GM12878 (cell line): Measurements from ENCODE around the gene PHF1. TPM values are rescaled to one million over a fixed set of nuclear protein-coding genes. Genes with fewer than 3 reads are reported as not detected.

ENCODE experiments used
- BHLHE40 ChIP-seq, 2 experiments: fragments of 450-650 bp in 1 of 2; IDR thresholded peaks; 2 replicates each; pipeline ENCODE4 v1.6.1; 2011 to 2017; ENCODE audit warnings: low read depth in 2 of 2, borderline replicate concordance in 1 of 2, improper control_type of control experiment in 1 of 2, low read length in 1 of 2, mild to moderate bottlenecking in 1 of 2
- CHD4 ChIP-seq: fragments of 200-600 bp; sonication (generic); IDR thresholded peaks from 2 replicates; pipeline ENCODE4 v1.6.1; 2016; ENCODE audit warnings: mild to moderate bottlenecking
- IKZF1 ChIP-seq: fragments of 450-650 bp; conservative IDR thresholded peaks from 2 replicates; pipeline ENCODE4 v1.6.1; 2017; ENCODE audit warnings: antibody characterized with exemption, mild to moderate bottlenecking
- MEF2A ChIP-seq: IDR thresholded peaks from 2 replicates; pipeline ENCODE4 v1.6.1; 2011; ENCODE audit warnings: low read depth, mild to moderate bottlenecking, low read length, moderate library complexity; ENCODE audit not compliant: insufficient read depth
- NBN ChIP-seq: fragments of 450-650 bp; IDR thresholded peaks from 2 replicates; pipeline ENCODE4 v1.6.1; 2016
- NR2C1 ChIP-seq: fragments of 450-650 bp; IDR thresholded peaks from 2 replicates; pipeline ENCODE4 v1.6.1; 2017; ENCODE audit warnings: antibody characterized with exemption, mild to moderate bottlenecking, moderate library complexity
- RAD21 ChIP-seq: IDR thresholded peaks from 2 replicates; pipeline ENCODE4 v1.6.1; 2011; ENCODE audit warnings: mild to moderate bottlenecking, low read depth, low read length, moderate library complexity; ENCODE audit not compliant: insufficient read depth
- RCOR1 ChIP-seq: conservative IDR thresholded peaks from 2 replicates; pipeline ENCODE4 v1.6.1; 2012; ENCODE audit warnings: low read depth, low read length, improper control_type of control experiment
- RFX5 ChIP-seq: IDR thresholded peaks from 2 replicates; pipeline ENCODE4 v1.6.1; 2011; ENCODE audit warnings: low read depth, low read length, improper control_type of control experiment
- SMARCA5 ChIP-seq: fragments of 450-650 bp; IDR thresholded peaks from 2 replicates; pipeline ENCODE4 v1.6.1; 2017; ENCODE audit warnings: mild to moderate bottlenecking
- SUPT20H ChIP-seq: IDR thresholded peaks from 2 replicates; pipeline ENCODE4 v1.6.1; 2011; ENCODE audit warnings: low read depth, mild to moderate bottlenecking, low read length, moderate library complexity, borderline replicate concordance; ENCODE audit not compliant: control insufficient read depth
- SUZ12 ChIP-seq: fragments of 200-600 bp; sonication (generic); IDR thresholded peaks from one replicate; pipeline ENCODE4 v1.6.1; 2018; ENCODE audit warnings: antibody characterized with exemption, mild to moderate bottlenecking; ENCODE audit not compliant: unreplicated experiment
- TCF12 ChIP-seq: IDR thresholded peaks from 2 replicates; pipeline ENCODE4 v1.6.1; 2011; ENCODE audit warnings: low read depth, mild to moderate bottlenecking, low read length
- YY1 ChIP-seq: IDR thresholded peaks from 2 replicates; pipeline ENCODE4 v1.6.1; 2011; ENCODE audit warnings: low read depth, mild to moderate bottlenecking, low read length
- polyA plus RNA-seq, 11 experiments: library from polyadenylated mRNA; depleted of rRNA in 4 of 11; unstranded in 6 of 11; stranded (reverse) in 5 of 11; fragments of >200 nt; fragmentation: Nextera tagmentation in 4 of 11; fragmentation: Illumina TruSeq in 1 of 11; extraction: Ambion mirVana in 4 of 11; extraction: Trizol in 1 of 11; gene quantifications; 1 replicate in 1 of 11; 2 replicates in 10 of 11; pipeline versions ENCODE4 v1.2.1 to v1.2.3, GENCODE V29; 2011 to 2016; ENCODE audit warnings: inconsistent platforms in 2 of 11, missing spikeins in 2 of 11, low read depth in 1 of 11
- total RNA-seq, 4 experiments: library from RNA; depleted of rRNA in 3 of 4; stranded (reverse); fragments of >200 nt in 3 of 4; fragmentation: Illumina TruSeq in 1 of 4; extraction: Trizol in 1 of 4; gene quantifications; 2 replicates each; pipeline versions ENCODE4 v1.2.1 to v1.2.3, GENCODE V29; 2013 to 2021
- TF ChIP-seq, protein P1 (sequence below): IDR thresholded peaks from 2 replicates; pipeline ENCODE4 v1.6.1; 2011; ENCODE audit warnings: mild to moderate bottlenecking, low read depth, low read length, moderate library complexity; ENCODE audit not compliant: insufficient replicate concordance
- TF ChIP-seq, protein P2 (sequence below): fragments of 450-650 bp; IDR thresholded peaks from 2 replicates; pipeline ENCODE4 v1.6.1; 2017; ENCODE audit warnings: mild to moderate bottlenecking, moderate library complexity
- TF ChIP-seq, protein P3 (sequence below): fragments of 450-650 bp; formaldehyde crosslinking; IDR thresholded peaks from 2 replicates; pipeline ENCODE4 v1.4.0; 2020; ENCODE audit warnings: mild to moderate bottlenecking, moderate library complexity
- TF ChIP-seq, protein P4 (sequence below): fragments of 450-650 bp; IDR thresholded peaks from 2 replicates; pipeline ENCODE4 v1.6.1; 2016; ENCODE audit warnings: mild to moderate bottlenecking
- TF ChIP-seq, protein P5 (sequence below): IDR thresholded peaks from 2 replicates; pipeline ENCODE4 v1.6.1; 2011; ENCODE audit warnings: low read depth, mild to moderate bottlenecking, low read length, moderate library complexity, borderline replicate concordance; ENCODE audit errors: extremely low read depth

The PHF1 gene
- total and polyA plus RNA-seq, 10 of the 15 experiments (the other 5 are each of a cell fraction or from before 2014, with no cell fraction given): 1.3 to 17.8 (median 6.2) TPM

DNA sequence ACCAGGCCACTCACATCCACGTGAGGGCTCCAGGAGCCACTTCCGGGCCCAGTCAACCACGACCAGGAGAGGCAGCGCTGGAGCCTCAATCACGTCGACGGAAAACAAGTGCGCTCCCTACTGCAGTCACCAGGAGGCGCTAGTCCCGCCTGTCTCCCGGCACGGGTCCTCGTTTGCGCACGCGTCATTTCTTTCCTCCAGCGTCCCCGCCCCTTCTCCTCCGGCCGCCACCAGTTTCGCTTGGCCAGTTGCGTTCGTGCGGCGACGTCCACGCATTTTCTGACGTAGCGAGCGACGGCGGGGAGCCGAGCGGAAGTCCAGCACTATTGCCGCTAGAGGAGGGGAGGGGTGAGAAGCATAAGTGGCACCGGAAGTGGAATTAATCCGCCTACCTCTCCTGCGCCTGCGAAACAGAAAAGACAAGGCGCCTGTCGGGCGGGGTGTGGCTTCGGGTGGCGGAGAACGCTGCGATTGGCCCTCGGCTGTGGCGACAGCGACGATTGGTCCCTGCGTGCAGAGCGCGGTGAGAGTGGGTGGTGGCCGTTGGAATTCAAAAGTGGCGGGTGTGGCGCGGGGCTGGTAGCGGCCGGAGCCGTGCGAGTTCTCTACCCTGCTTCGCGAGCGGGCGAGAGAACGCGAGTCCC, 19.4 kb upstream of the PHF1 start, which contains the start of gene KIFC1 (continued):
- TF ChIP-seq, protein P1, sequence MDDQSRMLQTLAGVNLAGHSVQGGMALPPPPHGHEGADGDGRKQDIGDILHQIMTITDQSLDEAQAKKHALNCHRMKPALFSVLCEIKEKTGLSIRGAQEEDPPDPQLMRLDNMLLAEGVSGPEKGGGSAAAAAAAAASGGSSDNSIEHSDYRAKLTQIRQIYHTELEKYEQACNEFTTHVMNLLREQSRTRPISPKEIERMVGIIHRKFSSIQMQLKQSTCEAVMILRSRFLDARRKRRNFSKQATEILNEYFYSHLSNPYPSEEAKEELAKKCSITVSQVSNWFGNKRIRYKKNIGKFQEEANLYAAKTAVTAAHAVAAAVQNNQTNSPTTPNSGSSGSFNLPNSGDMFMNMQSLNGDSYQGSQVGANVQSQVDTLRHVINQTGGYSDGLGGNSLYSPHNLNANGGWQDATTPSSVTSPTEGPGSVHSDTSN: no peak
- TF ChIP-seq BHLHE40 (IDR thresholded peaks at IDR 0.05; ENCODE audit: borderline replicate concordance in 1 of 2, low read depth in 2 of 2, low read length in 1 of 2) (peak; percentile 96 to 98), RCOR1 (no peak), CHD4 (no peak), RAD21 (peak; percentile 47), RFX5 (peak; percentile 83; the same call in 1 of the 2 replicates), NBN (peak; percentile 92), IKZF1 (peak; percentile 90), NR2C1 (no peak; the same call in 1 of the 2 replicates), SUZ12 (no peak), SMARCA5 (no peak; the same call in 1 of the 2 replicates), TCF12 (peak; percentile 4; the same call in 1 of the 2 replicates), MEF2A (0 out of 2 replicates have a peak, but pooled peaks have one; percentile 30), YY1 (peak; percentile 79; the same call in 1 of the 2 replicates), SUPT20H (no peak)
- TF ChIP-seq, protein P2, sequence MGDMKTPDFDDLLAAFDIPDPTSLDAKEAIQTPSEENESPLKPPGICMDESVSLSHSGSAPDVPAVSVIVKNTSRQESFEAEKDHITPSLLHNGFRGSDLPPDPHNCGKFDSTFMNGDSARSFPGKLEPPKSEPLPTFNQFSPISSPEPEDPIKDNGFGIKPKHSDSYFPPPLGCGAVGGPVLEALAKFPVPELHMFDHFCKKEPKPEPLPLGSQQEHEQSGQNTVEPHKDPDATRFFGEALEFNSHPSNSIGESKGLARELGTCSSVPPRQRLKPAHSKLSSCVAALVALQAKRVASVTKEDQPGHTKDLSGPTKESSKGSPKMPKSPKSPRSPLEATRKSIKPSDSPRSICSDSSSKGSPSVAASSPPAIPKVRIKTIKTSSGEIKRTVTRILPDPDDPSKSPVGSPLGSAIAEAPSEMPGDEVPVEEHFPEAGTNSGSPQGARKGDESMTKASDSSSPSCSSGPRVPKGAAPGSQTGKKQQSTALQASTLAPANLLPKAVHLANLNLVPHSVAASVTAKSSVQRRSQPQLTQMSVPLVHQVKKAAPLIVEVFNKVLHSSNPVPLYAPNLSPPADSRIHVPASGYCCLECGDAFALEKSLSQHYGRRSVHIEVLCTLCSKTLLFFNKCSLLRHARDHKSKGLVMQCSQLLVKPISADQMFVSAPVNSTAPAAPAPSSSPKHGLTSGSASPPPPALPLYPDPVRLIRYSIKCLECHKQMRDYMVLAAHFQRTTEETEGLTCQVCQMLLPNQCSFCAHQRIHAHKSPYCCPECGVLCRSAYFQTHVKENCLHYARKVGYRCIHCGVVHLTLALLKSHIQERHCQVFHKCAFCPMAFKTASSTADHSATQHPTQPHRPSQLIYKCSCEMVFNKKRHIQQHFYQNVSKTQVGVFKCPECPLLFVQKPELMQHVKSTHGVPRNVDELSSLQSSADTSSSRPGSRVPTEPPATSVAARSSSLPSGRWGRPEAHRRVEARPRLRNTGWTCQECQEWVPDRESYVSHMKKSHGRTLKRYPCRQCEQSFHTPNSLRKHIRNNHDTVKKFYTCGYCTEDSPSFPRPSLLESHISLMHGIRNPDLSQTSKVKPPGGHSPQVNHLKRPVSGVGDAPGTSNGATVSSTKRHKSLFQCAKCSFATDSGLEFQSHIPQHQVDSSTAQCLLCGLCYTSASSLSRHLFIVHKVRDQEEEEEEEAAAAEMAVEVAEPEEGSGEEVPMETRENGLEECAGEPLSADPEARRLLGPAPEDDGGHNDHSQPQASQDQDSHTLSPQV: no peak
- TF ChIP-seq, protein P3, sequence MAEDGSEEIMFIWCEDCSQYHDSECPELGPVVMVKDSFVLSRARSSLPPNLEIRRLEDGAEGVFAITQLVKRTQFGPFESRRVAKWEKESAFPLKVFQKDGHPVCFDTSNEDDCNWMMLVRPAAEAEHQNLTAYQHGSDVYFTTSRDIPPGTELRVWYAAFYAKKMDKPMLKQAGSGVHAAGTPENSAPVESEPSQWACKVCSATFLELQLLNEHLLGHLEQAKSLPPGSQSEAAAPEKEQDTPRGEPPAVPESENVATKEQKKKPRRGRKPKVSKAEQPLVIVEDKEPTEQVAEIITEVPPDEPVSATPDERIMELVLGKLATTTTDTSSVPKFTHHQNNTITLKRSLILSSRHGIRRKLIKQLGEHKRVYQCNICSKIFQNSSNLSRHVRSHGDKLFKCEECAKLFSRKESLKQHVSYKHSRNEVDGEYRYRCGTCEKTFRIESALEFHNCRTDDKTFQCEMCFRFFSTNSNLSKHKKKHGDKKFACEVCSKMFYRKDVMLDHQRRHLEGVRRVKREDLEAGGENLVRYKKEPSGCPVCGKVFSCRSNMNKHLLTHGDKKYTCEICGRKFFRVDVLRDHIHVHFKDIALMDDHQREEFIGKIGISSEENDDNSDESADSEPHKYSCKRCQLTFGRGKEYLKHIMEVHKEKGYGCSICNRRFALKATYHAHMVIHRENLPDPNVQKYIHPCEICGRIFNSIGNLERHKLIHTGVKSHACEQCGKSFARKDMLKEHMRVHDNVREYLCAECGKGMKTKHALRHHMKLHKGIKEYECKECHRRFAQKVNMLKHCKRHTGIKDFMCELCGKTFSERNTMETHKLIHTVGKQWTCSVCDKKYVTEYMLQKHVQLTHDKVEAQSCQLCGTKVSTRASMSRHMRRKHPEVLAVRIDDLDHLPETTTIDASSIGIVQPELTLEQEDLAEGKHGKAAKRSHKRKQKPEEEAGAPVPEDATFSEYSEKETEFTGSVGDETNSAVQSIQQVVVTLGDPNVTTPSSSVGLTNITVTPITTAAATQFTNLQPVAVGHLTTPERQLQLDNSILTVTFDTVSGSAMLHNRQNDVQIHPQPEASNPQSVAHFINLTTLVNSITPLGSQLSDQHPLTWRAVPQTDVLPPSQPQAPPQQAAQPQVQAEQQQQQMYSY (CRISPR knock-in tag): no peak
- TF ChIP-seq, protein P4, sequence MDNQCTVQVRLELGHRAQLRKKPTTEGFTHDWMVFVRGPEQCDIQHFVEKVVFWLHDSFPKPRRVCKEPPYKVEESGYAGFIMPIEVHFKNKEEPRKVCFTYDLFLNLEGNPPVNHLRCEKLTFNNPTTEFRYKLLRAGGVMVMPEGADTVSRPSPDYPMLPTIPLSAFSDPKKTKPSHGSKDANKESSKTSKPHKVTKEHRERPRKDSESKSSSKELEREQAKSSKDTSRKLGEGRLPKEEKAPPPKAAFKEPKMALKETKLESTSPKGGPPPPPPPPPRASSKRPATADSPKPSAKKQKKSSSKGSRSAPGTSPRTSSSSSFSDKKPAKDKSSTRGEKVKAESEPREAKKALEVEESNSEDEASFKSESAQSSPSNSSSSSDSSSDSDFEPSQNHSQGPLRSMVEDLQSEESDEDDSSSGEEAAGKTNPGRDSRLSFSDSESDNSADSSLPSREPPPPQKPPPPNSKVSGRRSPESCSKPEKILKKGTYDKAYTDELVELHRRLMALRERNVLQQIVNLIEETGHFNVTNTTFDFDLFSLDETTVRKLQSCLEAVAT: no peak
- TF ChIP-seq, protein P5, sequence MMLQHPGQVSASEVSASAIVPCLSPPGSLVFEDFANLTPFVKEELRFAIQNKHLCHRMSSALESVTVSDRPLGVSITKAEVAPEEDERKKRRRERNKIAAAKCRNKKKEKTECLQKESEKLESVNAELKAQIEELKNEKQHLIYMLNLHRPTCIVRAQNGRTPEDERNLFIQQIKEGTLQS: no peak
